Prostate gland (tissue), 2 donors: ENCODE results near the gene EDAR.

Experiments
- CTCF ChIP-seq, 4 experiments: fragments of 200-600 bp in 2 of 4; fragments of 450-650 bp in 2 of 4; sonication (generic) in 2 of 4; IDR thresholded peaks; 1 replicate in 3 of 4; 2 replicates in 1 of 4; pipeline ENCODE4 v1.5.1; 2016 to 2019; ENCODE audit warnings: antibody characterized with exemption in 4 of 4, mild to moderate bottlenecking in 2 of 4, moderate library complexity in 2 of 4
- POLR2A ChIP-seq: fragments of 450-650 bp; IDR thresholded peaks from one replicate; pipeline ENCODE4 v1.6.1; 2016; ENCODE audit warnings: antibody characterized with exemption, mild to moderate bottlenecking

DNA sequence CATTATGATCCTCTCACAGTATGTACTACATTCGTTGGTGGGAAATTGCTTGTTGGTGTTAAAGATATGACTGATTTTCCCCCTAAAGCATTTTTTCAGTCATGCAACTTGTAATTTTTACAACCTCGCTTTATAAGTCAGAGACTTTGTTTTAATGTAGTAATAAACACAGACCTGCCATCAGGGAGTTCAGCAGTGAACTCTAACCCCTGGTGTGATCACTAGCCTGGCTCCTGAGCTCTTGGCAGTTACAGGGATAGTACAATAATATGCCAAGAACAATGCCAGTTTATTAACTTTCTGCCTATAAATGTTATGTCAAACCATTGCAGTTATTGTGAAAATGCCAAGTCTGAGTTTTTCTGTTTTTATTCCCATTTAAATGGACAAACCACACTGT lies 93.8 kb downstream of the EDAR start:
- no peak for TF ChIP-seq CTCF (IDR thresholded peaks at IDR 0.05)
- no peak for TF ChIP-seq POLR2A
